GM12878 (cell line): Measurements from ENCODE around the gene SLC9B1.

Experiments used
- CTCF ChIP-seq, 3 experiments: IDR thresholded peaks in 2 of 3; conservative IDR thresholded peaks in 1 of 3; 2 replicates each; pipeline ENCODE4 v1.5.1; 2011; ENCODE audit warnings: low read depth in 3 of 3, low read length in 3 of 3, mild to moderate bottlenecking in 3 of 3, control low read depth in 2 of 3, moderate library complexity in 2 of 3, inconsistent platforms in 1 of 3, mixed read lengths in 1 of 3; ENCODE audit not compliant: control insufficient read depth in 2 of 3, insufficient read depth in 1 of 3; ENCODE audit errors: extremely low read depth in 1 of 3
- HDAC2 ChIP-seq: fragments of 200-600 bp; sonication (generic); IDR thresholded peaks from 2 replicates; pipeline ENCODE4 v1.6.1; 2017
- KDM1A ChIP-seq: fragments of 200-600 bp; sonication (generic); IDR thresholded peaks from 2 replicates; pipeline ENCODE4 v1.6.1; 2016; ENCODE audit warnings: borderline replicate concordance
- POLR2AphosphoS5 ChIP-seq: IDR thresholded peaks from 2 replicates; pipeline ENCODE4 v1.6.1; 2011; ENCODE audit warnings: mild to moderate bottlenecking, low read length, inconsistent platforms
- RAD21 ChIP-seq: IDR thresholded peaks from 2 replicates; pipeline ENCODE4 v1.6.1; 2011; ENCODE audit warnings: mild to moderate bottlenecking, low read depth, low read length, moderate library complexity; ENCODE audit not compliant: insufficient read depth

GRCh38 chr4:102871772-102872171, 147.7 kb downstream of the SLC9B1 start:
- TF ChIP-seq CTCF (IDR thresholded peaks at IDR 0.05 in 2 of 3, conservative IDR thresholded peaks at IDR 0.05 in 1 of 3; ENCODE audit: control insufficient read depth in 2 of 3, extremely low read depth in 1 of 3, insufficient read depth in 1 of 3, low read depth in 3 of 3, low read length in 3 of 3) (no peak), POLR2AphosphoS5 (no peak), RAD21 (no peak), HDAC2 (no peak), KDM1A (no peak)
